ENCODE data around the gene TLX2.
"Not testable (repeated sequence)": the region's sequence is repeated elsewhere in the genome, so short reads cannot be mapped to it uniquely, and the experiment has no call there.

The TLX2 gene
- 0 to 0.31 (median 0.19) reads per million in 4 donors for total RNA-seq

GRCh38 chr2:74514368-74515270 is at the start of gene TLX2:
Gene TLX2, plus strand, starts transcription at chr2:74514450. Its CDS starts 357 bp downstream, at chr2:74514807.
- DNase-seq = peak in 1 of 5 donors; percentile 17

GRCh38 chr2:74470742-74471141 is 43.5 kb upstream of the TLX2 start:
- DNase-seq = not testable (repeated sequence)

GRCh38 chr2:74471332-74472065 is 42.8 kb upstream of the TLX2 start:
- no peak for DNase-seq

- peak; percentile 92 to 97 (median 96) for DNase-seq
These were observed 41.9 kb upstream of the TLX2 start, which contains the start of gene MRPL53 for GRCh38 chr2:74472086-74472944. Gene MRPL53, minus strand, starts transcription at chr2:74472680. Its CDS starts 20 bp downstream, at chr2:74472660.

- no peak for DNase-seq
These were observed 41.3 kb upstream of the TLX2 start for GRCh38 chr2:74472945-74473258.

- DNase-seq = no peak
These were observed 39.8 kb upstream of the TLX2 start for GRCh38 chr2:74474481-74474880.

- DNase-seq = no peak
These were observed 39.4 kb upstream of the TLX2 start for GRCh38 chr2:74474899-74475298.

- DNase-seq = no peak
These were observed 32.8 kb upstream of the TLX2 start for GRCh38 chr2:74481431-74481830.

- peak; percentile 27 to 68 (median 39) for DNase-seq
These were observed 32.1 kb upstream of the TLX2 start for GRCh38 chr2:74481961-74482800.

GRCh38 chr2:74482801-74483674 is 31.2 kb upstream of the TLX2 start, which contains the start of the genes CCDC142 and TTC31:
Gene CCDC142, minus strand, starts transcription at chr2:74482998. Its CDS starts 161 bp downstream, at chr2:74482837.
Gene TTC31, plus strand, starts transcription at chr2:74483081. Its CDS starts 15 bp downstream, at chr2:74483096.
- peak; percentile 84 to 95 (median 90) for DNase-seq

- not testable (repeated sequence) for DNase-seq
These were observed 30.5 kb upstream of the TLX2 start for GRCh38 chr2:74483675-74484164.

GRCh38 chr2:74486141-74486540 is 28.1 kb upstream of the TLX2 start:
- no peak for DNase-seq

GRCh38 chr2:74488643-74489481 is 25.4 kb upstream of the TLX2 start:
- DNase-seq = no peak

GRCh38 chr2:74489906-74490305 is 24.3 kb upstream of the TLX2 start:
- DNase-seq = no peak

- no peak for DNase-seq
These were observed 22.4 kb upstream of the TLX2 start for GRCh38 chr2:74491648-74492544.

- no peak for DNase-seq
These were observed 20.7 kb upstream of the TLX2 start for GRCh38 chr2:74493546-74493945.

GRCh38 chr2:74495440-74495839 is 18.8 kb upstream of the TLX2 start:
- no peak for DNase-seq

Data from T-helper 1 cell (primary cell).